Astrocyte (in vitro differentiated cells and primary cell): Measurements from ENCODE around the gene CACNG6. TPM values are rescaled to one million over a fixed set of nuclear protein-coding genes. Genes with fewer than 3 reads are reported as not detected.

Experiments
- DNase-seq: peaks from one replicate; pipeline ENCODE4 v3.0.0-alpha.2; 2010; ENCODE audit warnings: low read depth
- FAIRE-seq: peaks from 2 replicates; lab custom pipeline; 2011; peaks lifted over from hg19 to GRCh38; lab: Jason Lieb, UNC
- H2AFZ ChIP-seq: 2 replicates; pipeline ENCODE4 v1.6.0; 2012; ENCODE audit warnings: low read depth, low read length, inconsistent platforms
- H3K27ac ChIP-seq: 2 replicates; pipeline ENCODE4 v1.5.1; 2011; ENCODE audit warnings: low read depth, low read length, inconsistent platforms
- H3K27me3 ChIP-seq: 2 replicates; pipeline ENCODE4 v1.6.0; 2011; ENCODE audit warnings: low read length, inconsistent platforms; ENCODE audit not compliant: insufficient read depth
- H3K36me3 ChIP-seq: 2 replicates; pipeline ENCODE4 v1.5.1; 2011; ENCODE audit warnings: low read length, inconsistent platforms; ENCODE audit not compliant: insufficient read depth
- H3K4me1 ChIP-seq: 2 replicates; pipeline ENCODE4 v1.5.1; 2011; ENCODE audit warnings: low read length, inconsistent platforms; ENCODE audit not compliant: insufficient read depth
- H3K4me2 ChIP-seq: 2 replicates; pipeline ENCODE4 v1.6.0; 2012; ENCODE audit warnings: low read length, inconsistent platforms
- H3K4me3 ChIP-seq: 2 replicates; pipeline ENCODE4 v1.5.1; 2011; ENCODE audit warnings: low read depth, mild to moderate bottlenecking, low read length, inconsistent platforms; ENCODE audit not compliant: insufficient read depth
- H3K79me2 ChIP-seq: 2 replicates; pipeline ENCODE4 v1.6.0; 2012; ENCODE audit warnings: mild to moderate bottlenecking, low read length, inconsistent platforms; ENCODE audit not compliant: insufficient read depth
- H3K9ac ChIP-seq: 2 replicates; pipeline ENCODE4 v1.6.0; 2012; ENCODE audit warnings: mild to moderate bottlenecking, low read length, inconsistent platforms
- H3K9me3 ChIP-seq: 2 replicates; pipeline ENCODE4 v1.5.1; 2012; ENCODE audit warnings: low read depth, mild to moderate bottlenecking, low read length, inconsistent platforms; ENCODE audit not compliant: insufficient read depth
- H4K20me1 ChIP-seq: 2 replicates; pipeline ENCODE4 v1.6.0; 2012; ENCODE audit warnings: low read length, inconsistent platforms; ENCODE audit not compliant: insufficient read depth
- H3K27ac Mint-ChIP-seq: one replicate; pipeline ENCODE4 v1.8.0; 2021; ENCODE audit warnings: mild to moderate bottlenecking, mixed read lengths; ENCODE audit not compliant: unreplicated experiment
- H3K27me3 Mint-ChIP-seq: one replicate; pipeline ENCODE4 v1.8.0; 2021; ENCODE audit warnings: low read depth, mixed read lengths; ENCODE audit not compliant: unreplicated experiment
- H3K36me3 Mint-ChIP-seq: one replicate; pipeline ENCODE4 v1.8.0; 2021; ENCODE audit warnings: low read depth, mixed read lengths; ENCODE audit not compliant: unreplicated experiment
- H3K4me1 Mint-ChIP-seq: one replicate; pipeline ENCODE4 v1.8.0; 2021; ENCODE audit warnings: low read depth, mixed read lengths; ENCODE audit not compliant: unreplicated experiment
- H3K4me3 Mint-ChIP-seq: one replicate; pipeline ENCODE4 v1.8.0; 2021; ENCODE audit warnings: mild to moderate bottlenecking, moderate library complexity, mixed read lengths; ENCODE audit not compliant: unreplicated experiment
- H3K9me3 Mint-ChIP-seq: one replicate; pipeline ENCODE4 v1.8.0; 2021; ENCODE audit warnings: mild to moderate bottlenecking, mixed read lengths; ENCODE audit not compliant: unreplicated experiment
- EZH2 ChIP-seq: IDR thresholded peaks from 2 replicates; pipeline ENCODE4 v1.6.1; 2012; ENCODE audit warnings: mild to moderate bottlenecking, low read length, inconsistent platforms; ENCODE audit not compliant: insufficient read depth
- total RNA-seq: library from RNA; stranded (reverse); gene quantifications from 2 replicates; pipeline ENCODE4 v1.2.1, GENCODE V29; 2021
- TF ChIP-seq, protein P1 (sequence below): IDR thresholded peaks from 2 replicates; pipeline ENCODE4 v1.5.1; 2011; ENCODE audit warnings: low read depth, mild to moderate bottlenecking, inconsistent platforms, low read length, moderate library complexity; ENCODE audit not compliant: insufficient read depth

The CACNG6 gene
- total RNA-seq, 1 donor from 2014 or later = 0.20 TPM

DNA sequence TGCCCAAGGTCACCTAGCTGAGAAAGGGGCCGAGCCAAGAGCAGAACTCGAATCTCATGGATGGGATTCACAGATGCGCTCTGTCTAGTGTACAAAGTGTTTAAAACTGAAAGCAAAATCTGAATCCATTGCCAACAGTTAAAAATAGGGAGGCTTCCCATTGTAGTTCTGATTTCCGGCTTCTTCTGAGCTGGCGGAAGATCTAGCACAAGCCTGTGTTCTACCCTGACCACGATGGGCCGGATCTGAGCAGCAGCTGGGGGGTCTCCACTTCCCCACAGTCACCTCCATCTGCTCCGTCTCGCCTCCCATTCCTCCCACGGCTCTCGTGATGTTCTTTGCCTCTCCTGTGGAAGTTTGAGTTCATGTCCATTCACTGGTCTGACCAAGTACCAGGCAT is 26.3 kb upstream of the CACNG6 start:
- Histone ChIP-seq H3K27me3 (peaks cover 14% of the 10 kb centered on the region), H3K27ac (no peak overlapping the region), H3K4me2 (no peak overlapping the region), H3K36me3 (no peaks in the 10 kb centered on the region), H3K79me2 (no peaks in the 10 kb centered on the region), H3K4me3 (no peak overlapping the region), H3K9me3 (no peaks in the 10 kb centered on the region), H2AFZ (no peak overlapping the region), H3K4me1 (no peaks in the 10 kb centered on the region), H3K9ac (no peak overlapping the region), H4K20me1 (no peaks in the 10 kb centered on the region)
- Mint-ChIP-seq H3K27ac (no peak overlapping the region), H3K36me3 (peaks cover 16% of the 10 kb centered on the region), H3K9me3 (no peaks in the 10 kb centered on the region), H3K4me1 (peaks cover 13% of the 10 kb centered on the region), H3K27me3 (peaks cover 19% of the 10 kb centered on the region), H3K4me3 (no peak overlapping the region)
- DNase-seq (no peak), FAIRE-seq (no peak)
- TF ChIP-seq, protein P1, sequence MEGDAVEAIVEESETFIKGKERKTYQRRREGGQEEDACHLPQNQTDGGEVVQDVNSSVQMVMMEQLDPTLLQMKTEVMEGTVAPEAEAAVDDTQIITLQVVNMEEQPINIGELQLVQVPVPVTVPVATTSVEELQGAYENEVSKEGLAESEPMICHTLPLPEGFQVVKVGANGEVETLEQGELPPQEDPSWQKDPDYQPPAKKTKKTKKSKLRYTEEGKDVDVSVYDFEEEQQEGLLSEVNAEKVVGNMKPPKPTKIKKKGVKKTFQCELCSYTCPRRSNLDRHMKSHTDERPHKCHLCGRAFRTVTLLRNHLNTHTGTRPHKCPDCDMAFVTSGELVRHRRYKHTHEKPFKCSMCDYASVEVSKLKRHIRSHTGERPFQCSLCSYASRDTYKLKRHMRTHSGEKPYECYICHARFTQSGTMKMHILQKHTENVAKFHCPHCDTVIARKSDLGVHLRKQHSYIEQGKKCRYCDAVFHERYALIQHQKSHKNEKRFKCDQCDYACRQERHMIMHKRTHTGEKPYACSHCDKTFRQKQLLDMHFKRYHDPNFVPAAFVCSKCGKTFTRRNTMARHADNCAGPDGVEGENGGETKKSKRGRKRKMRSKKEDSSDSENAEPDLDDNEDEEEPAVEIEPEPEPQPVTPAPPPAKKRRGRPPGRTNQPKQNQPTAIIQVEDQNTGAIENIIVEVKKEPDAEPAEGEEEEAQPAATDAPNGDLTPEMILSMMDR = no peak
- no peak for TF ChIP-seq EZH2

DNA sequence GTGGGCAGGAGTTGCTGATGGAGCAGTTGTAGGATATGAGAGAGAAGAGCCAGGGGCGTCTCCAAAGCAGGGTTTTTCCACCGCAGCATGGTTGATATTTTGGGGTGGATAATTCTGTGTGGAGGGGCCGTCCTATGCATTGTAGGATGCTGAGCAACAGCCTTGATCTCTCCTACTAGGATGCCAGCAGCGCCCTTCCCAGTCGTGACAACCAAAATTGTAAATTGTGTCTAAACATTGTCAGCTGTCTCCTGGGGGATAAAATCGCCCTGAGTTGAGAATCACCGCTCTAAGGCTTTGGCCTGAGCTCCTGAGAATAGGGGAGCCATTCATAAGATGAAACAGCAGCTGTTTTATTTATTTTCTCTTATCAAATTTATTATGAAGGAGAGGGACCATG is 24.5 kb upstream of the CACNG6 start:
- no peak overlapping the region for H3K4me3 Mint-ChIP-seq
- H3K9ac ChIP-seq = no peak overlapping the region
- no peak overlapping the region for H2AFZ ChIP-seq
- FAIRE-seq = no peak
- no peak for TF ChIP-seq EZH2
- TF ChIP-seq, protein P1 = no peak
- peaks cover 5% of the 10 kb centered on the region for H3K27me3 Mint-ChIP-seq
- no peaks in the 10 kb centered on the region for H3K4me1 ChIP-seq
- peaks cover 14% of the 10 kb centered on the region for H3K36me3 Mint-ChIP-seq
- H3K4me3 ChIP-seq = no peak overlapping the region
- H3K4me1 Mint-ChIP-seq = peaks cover 3% of the 10 kb centered on the region
- no peaks in the 10 kb centered on the region for H3K36me3 ChIP-seq
- peaks cover 2% of the 10 kb centered on the region for H3K27me3 ChIP-seq
- H3K9me3 ChIP-seq = no peaks in the 10 kb centered on the region
- no peaks in the 10 kb centered on the region for H4K20me1 ChIP-seq
- H3K79me2 ChIP-seq = no peaks in the 10 kb centered on the region
- no peak overlapping the region for H3K27ac ChIP-seq
- no peak for DNase-seq
- H3K9me3 Mint-ChIP-seq = no peaks in the 10 kb centered on the region
- H3K4me2 ChIP-seq = no peak overlapping the region
- H3K27ac Mint-ChIP-seq = no peak overlapping the region

DNA sequence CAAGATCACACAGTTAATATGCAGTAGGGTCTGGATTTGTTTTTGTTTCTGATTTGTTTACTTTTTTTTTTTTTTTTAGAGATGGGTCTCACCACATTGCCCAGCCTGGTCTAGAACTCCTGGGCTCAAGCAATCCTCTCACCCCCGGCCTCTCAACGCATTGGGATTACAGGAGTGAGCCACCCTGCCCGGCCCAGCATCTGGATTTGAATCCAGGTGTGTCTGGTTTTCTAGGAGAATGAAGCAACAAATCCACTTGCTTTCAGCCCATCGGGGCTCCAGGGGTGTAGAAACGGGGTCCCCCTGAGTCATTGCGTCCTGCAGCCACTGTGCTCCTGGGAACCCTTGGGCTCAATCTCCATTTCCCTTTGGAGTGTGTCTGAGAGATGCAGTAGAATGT is 22.1 kb upstream of the CACNG6 start:
- Mint-ChIP-seq H3K4me3 (no peak overlapping the region), H3K4me1 (peaks cover 1% of the 10 kb centered on the region), H3K27ac (no peak overlapping the region), H3K36me3 (peaks cover 12% of the 10 kb centered on the region), H3K27me3 (peaks cover 5% of the 10 kb centered on the region), H3K9me3 (no peaks in the 10 kb centered on the region)
- H4K20me1 ChIP-seq = no peaks in the 10 kb centered on the region
- H3K4me3 ChIP-seq = no peak overlapping the region
- no peaks in the 10 kb centered on the region for H3K79me2 ChIP-seq
- no peak for DNase-seq
- no peak for FAIRE-seq
- H3K9me3 ChIP-seq = no peaks in the 10 kb centered on the region
- H3K27ac ChIP-seq = no peak overlapping the region
- no peak overlapping the region for H3K9ac ChIP-seq
- H3K27me3 ChIP-seq = no peaks in the 10 kb centered on the region
- H3K36me3 ChIP-seq = no peaks in the 10 kb centered on the region
- no peaks in the 10 kb centered on the region for H3K4me1 ChIP-seq
- TF ChIP-seq, protein P1 = no peak
- no peak for TF ChIP-seq EZH2
- H2AFZ ChIP-seq = no peak overlapping the region
- no peak overlapping the region for H3K4me2 ChIP-seq
